Testis (tissue), 2 donors: Measurements from ENCODE around the gene MAN1B1.

Source experiments
- CTCF ChIP-seq, 3 experiments: fragments of 450-650 bp in 2 of 3; fragments of 200-600 bp in 1 of 3; sonication (generic) in 1 of 3; IDR thresholded peaks; one replicate each; pipeline ENCODE4 v1.5.1; 2016 to 2019; ENCODE audit warnings: antibody characterized with exemption in 3 of 3, mild to moderate bottlenecking in 2 of 3, moderate library complexity in 1 of 3
- POLR2A ChIP-seq: fragments of 450-650 bp; IDR thresholded peaks from one replicate; pipeline ENCODE4 v1.6.1; 2017; ENCODE audit warnings: antibody characterized with exemption, mild to moderate bottlenecking, moderate library complexity

DNA sequence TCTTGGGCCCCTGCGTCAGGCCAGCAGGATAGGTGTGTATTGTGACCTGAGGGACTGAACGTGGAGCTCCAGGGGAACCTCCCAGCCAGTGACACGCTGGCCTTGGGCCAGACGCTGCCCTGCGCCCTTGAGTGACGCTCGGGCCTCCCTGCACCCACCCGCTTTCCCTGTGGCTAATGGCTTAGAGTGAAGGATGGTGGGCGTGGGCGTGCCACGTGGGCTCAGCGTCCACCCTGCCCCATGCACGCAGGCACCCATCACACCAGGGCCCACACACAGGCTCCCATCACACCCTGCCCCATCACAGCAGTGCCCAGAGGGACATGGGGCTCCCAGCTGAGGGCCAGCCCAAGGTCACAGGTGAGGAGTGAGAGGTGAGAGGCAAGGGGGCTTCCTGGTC is 49.8 kb upstream of the MAN1B1 start:
- TF ChIP-seq CTCF (IDR thresholded peaks at IDR 0.05) = no peak
- TF ChIP-seq POLR2A = no peak
